SIG-M5 treated with dmso at 0.1 percent for 504 hours (cell line): ENCODE results near the gene TTLL6.
"Not testable (repeated sequence)": the region's sequence is repeated elsewhere in the genome, so short reads cannot be mapped to it uniquely, and the experiment has no call there.

Source experiments
- DNase-seq: peaks from one replicate; lab custom pipeline; 2025; ENCODE audit not compliant: unreplicated experiment; lab: John Stamatoyannopoulos, UW

TTLL6 gene

GRCh38 chr17:48724251-48725003 lies 92.6 kb downstream of the TTLL6 start:
- peak; percentile 53 for DNase-seq

- DNase-seq: no peak
Measured at GRCh38 chr17:48723423-48724250, 93.4 kb downstream of the TTLL6 start.

GRCh38 chr17:48722915-48723422 lies 94.1 kb downstream of the TTLL6 start, which contains the start of gene PRAC2:
TSS of gene PRAC2 (plus strand) at chr17:48723185. CDS start at chr17:48724411, 1,226 bp downstream.
- no peak for DNase-seq

GRCh38 chr17:48722201-48722907 lies 94.7 kb downstream of the TTLL6 start, which contains the start of gene PRAC1:
TSS of gene PRAC1 (minus strand) at chr17:48722518. CDS start at chr17:48722392, 126 bp downstream.
- no peak for DNase-seq

GRCh38 chr17:48721009-48721402 lies 96.0 kb downstream of the TTLL6 start:
- DNase-seq: no peak

GRCh38 chr17:48720266-48721008 lies 96.6 kb downstream of the TTLL6 start:
- no peak for DNase-seq

- no peak for DNase-seq
Measured at GRCh38 chr17:48719642-48720265, 97.3 kb downstream of the TTLL6 start.

- no peak for DNase-seq
Measured at GRCh38 chr17:48718761-48719641, 98.0 kb downstream of the TTLL6 start.

- DNase-seq: no peak
Measured at GRCh38 chr17:48718227-48718760, 98.7 kb downstream of the TTLL6 start.

GRCh38 chr17:48717367-48718226 lies 99.4 kb downstream of the TTLL6 start:
- no peak for DNase-seq

GRCh38 chr17:48716549-48716948 lies 100.5 kb downstream of the TTLL6 start:
- DNase-seq: not testable (repeated sequence)

GRCh38 chr17:48715496-48716399 lies 101.3 kb downstream of the TTLL6 start:
- DNase-seq: no peak
